HEK293 (cell line): Measurements from ENCODE around the gene IGSF21.

Experiments
- TF ChIP-seq, protein P1 (sequence below): fragments of 450-650 bp; formaldehyde crosslinking; IDR thresholded peaks from 2 replicates; pipeline ENCODE4 v1.5.1; 2016; ENCODE audit warnings: missing biosample characterization, missing genetic modification characterization
- TF ChIP-seq, protein P2 (sequence below): fragments of 450-650 bp; formaldehyde crosslinking; IDR thresholded peaks from 2 replicates; pipeline ENCODE4 v1.5.1; 2016; ENCODE audit warnings: missing biosample characterization, missing genetic modification characterization, low read depth

DNA sequence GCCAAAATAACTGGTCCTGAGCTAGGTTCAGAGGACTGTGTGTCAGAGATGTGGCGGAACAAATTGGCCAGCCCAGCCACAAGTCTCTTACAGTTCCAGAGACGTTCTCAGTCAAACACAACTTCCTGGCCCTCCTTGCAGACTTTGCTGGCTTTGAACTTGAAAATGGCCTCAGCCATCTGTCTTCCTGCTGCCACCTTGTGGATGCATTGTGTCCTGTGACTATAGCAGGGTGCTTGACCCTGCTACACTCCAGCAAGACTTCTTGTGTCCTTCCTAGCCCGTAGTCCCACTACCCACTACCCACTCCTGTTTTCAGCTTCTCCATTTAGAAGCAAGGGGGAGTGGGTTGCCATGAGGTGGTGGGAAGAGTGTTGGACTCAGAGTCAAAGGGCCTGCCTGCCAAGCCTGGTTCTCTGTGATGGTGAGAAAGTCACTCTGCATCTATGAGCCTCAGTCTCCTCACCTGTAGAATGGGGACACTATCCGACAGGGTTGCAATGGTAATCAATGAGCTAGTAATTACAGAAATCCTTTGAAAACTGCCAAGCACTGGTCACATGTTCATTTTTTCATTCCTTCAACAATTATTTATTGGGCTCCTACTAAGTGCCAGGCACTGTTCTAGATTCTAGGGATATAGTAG lies 109.9 kb downstream of the IGSF21 start:
- TF ChIP-seq, protein P1, sequence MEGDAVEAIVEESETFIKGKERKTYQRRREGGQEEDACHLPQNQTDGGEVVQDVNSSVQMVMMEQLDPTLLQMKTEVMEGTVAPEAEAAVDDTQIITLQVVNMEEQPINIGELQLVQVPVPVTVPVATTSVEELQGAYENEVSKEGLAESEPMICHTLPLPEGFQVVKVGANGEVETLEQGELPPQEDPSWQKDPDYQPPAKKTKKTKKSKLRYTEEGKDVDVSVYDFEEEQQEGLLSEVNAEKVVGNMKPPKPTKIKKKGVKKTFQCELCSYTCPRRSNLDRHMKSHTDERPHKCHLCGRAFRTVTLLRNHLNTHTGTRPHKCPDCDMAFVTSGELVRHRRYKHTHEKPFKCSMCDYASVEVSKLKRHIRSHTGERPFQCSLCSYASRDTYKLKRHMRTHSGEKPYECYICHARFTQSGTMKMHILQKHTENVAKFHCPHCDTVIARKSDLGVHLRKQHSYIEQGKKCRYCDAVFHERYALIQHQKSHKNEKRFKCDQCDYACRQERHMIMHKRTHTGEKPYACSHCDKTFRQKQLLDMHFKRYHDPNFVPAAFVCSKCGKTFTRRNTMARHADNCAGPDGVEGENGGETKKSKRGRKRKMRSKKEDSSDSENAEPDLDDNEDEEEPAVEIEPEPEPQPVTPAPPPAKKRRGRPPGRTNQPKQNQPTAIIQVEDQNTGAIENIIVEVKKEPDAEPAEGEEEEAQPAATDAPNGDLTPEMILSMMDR (tag by site-specific recombination), result no peak
- TF ChIP-seq, protein P2, sequence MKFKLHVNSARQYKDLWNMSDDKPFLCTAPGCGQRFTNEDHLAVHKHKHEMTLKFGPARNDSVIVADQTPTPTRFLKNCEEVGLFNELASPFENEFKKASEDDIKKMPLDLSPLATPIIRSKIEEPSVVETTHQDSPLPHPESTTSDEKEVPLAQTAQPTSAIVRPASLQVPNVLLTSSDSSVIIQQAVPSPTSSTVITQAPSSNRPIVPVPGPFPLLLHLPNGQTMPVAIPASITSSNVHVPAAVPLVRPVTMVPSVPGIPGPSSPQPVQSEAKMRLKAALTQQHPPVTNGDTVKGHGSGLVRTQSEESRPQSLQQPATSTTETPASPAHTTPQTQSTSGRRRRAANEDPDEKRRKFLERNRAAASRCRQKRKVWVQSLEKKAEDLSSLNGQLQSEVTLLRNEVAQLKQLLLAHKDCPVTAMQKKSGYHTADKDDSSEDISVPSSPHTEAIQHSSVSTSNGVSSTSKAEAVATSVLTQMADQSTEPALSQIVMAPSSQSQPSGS (tag by site-specific recombination), result no peak
